NCI-H446 (cell line): Measurements from ENCODE around the gene RNU4-1.
"Not testable (repeated sequence)": the region's sequence is repeated elsewhere in the genome, so short reads cannot be mapped to it uniquely, and the experiment has no call there.

ENCODE experiments used
- DNase-seq, 2 experiments: peaks; one replicate each; lab custom pipeline; 2025; lab: John Stamatoyannopoulos, UW

Gene RNU4-1

DNA sequence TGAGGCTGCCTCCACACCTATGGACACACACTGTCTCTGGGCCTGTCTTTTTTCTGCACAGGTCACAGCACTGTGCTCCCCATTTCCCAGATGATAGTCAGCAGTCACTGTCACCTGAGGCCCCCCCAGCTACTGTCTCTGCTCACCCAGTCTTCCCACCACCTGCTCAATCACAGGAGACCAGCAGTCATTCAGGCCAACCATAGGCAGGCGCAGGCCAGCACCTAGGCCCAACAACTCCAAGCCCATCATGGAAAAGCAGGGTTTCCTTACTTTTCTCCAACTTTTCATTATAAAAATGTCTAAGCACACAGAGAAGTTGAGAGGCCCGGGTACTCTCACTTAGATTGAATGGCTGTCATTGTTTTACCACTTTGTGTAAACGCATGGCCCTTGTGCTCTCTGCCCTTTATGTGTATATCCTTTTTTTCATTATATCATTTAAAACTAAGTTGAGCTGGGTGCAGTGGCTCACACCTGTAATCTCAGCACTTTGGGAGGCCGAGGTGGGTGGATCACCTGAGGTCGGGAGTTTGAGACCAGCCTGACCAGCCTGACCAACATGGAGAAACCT, 34.6 kb downstream of the RNU4-1 start:
- no peak for DNase-seq

DNA sequence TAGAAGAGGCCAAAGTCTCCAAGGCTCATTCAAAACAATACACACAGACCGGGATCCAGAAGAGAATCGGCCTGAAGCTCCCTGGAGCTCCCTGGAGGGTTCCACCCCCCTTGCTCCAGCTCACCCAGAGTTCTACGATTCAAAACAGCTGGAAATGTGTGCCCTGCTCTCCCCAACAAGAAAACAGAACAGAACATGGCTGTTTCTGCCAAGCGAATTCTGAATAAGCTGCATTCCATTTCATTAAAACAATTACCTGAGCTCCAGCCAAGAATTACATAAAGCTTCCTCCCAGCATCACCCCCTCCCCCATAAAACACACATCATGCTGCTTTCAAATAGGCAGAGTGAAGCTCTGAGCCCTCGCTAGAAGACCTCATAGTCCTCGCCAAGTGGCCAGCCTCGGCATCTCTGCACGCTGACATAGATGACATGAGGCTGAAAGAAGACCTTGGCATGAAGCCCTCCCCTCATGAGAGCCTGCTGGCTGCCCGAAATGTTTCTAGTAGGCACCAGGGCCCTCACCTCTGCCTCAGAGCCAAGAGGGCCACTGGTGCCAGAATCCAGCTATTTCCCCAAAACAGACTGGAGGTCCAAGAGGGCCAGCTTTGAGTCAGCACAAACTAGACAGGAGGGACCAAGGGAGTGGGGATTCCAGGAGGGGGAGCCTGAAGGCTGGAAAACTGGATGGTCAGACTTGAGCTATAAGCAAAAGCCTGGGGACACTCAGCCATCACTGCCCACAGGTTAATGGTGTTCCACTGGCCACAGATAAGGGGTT, 35.8 kb downstream of the RNU4-1 start:
- DNase-seq: peak; percentile 61 to 84

DNA sequence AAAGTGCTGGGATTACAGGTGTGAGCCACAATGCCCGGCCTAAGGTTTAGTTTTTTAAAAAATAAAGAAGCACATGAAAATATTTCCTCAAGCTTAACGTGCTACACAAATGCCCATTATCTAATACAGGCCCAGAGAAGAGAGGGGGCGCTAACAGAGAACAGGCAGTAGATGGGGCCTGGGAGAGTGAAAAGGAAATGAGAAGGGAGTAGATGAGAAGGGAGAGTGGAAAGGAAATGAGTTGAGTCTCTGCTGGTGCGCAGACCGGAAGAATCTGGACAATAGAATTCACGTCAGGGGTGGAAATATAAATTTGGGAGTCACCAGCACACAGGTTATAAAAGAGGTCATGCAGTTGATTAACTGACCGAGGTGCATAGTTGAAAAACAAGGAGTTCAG, 38.2 kb downstream of the RNU4-1 start:
- no peak for DNase-seq

DNA sequence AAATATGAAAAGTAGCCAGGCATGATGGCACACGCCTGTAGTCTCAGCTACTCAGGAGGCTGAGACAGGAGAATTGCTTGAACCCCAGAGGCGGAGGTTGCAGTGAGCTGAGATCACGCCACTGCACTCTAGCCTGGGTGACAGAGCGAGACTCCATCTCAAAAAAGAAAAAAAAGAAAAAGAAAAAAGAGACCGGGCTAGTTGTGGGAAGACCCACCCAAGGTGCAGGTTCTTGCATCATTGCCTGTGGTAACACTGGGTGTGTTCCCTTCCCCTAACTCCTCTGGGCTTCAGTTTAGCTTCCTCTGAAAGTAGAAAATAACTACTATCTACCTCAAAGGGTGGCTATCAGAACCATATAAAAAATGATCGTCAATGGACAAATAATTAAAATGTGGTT, 39.7 kb downstream of the RNU4-1 start:
- DNase-seq: not testable (repeated sequence)

DNA sequence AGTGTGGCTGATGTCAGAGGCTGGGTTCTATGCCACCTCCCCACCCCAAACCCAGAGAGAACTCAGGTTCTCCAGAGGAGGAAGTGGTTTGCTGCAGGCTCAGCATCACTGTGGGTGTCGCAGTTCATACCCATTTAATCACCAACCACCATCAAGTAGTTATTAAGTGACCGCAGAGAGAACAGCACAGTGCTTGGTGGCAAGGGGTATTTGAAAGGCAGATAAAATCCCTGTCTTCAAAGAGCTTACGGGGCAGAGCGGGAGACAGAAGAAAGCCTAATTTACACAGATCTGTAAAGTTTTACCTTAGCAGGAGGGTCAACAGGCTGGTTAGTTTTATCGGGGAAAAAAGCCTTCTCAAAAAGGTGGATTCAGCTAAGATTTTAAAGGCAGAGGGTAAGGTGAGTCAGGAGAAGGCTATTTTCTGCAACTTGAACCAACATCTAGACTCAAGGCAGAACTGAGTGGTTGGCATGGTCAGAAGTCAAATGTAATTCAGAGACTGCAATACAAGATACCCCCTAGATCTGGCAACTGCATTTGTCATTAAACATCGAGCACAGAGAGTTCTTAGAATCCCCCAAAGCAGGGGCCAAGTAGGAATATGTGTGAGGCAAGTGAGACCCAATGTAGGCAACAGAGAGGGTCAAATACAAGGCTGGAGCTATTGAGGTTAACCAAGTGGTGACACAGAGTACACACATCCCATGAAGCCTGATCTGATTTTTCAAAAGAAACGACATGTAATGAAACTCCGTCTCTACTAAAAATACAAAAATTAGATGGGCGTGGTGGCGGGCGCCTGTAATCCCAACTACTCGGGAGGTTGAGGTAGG, 40.7 kb downstream of the RNU4-1 start:
- DNase-seq: no peak

DNA sequence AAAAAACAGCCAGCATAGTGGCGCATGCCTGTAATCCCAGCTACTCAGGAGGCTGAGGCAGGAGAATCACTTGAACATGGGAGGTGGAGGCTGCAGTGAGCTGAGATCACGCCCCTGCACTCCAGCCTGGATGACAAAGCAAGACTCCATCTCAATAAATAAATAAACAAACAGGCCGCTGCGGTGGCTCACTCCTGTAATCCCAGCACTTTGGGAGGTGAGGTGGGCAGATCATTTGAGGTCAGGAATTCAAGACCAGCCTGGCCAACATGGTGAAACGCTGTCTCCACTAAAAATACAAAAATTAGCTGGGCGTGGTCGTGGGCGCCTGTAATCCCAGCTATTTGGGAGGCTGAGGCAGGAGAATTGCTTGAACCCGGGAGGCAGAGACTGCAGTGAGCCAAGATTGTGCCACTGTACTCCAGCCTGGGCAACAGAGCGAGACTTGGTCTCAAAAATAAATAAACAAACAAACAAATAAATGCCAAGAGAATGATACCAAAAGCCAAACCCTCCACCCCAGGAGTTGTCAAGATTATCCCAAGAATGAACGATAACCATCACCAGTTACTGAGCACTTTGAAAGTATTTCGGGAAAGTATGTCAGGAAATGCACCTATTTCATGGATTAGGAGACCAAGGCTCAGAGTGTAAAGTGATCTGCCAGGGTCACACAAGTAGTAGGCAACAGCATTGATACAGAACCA, 41.5 kb downstream of the RNU4-1 start:
- not testable (repeated sequence) for DNase-seq

DNA sequence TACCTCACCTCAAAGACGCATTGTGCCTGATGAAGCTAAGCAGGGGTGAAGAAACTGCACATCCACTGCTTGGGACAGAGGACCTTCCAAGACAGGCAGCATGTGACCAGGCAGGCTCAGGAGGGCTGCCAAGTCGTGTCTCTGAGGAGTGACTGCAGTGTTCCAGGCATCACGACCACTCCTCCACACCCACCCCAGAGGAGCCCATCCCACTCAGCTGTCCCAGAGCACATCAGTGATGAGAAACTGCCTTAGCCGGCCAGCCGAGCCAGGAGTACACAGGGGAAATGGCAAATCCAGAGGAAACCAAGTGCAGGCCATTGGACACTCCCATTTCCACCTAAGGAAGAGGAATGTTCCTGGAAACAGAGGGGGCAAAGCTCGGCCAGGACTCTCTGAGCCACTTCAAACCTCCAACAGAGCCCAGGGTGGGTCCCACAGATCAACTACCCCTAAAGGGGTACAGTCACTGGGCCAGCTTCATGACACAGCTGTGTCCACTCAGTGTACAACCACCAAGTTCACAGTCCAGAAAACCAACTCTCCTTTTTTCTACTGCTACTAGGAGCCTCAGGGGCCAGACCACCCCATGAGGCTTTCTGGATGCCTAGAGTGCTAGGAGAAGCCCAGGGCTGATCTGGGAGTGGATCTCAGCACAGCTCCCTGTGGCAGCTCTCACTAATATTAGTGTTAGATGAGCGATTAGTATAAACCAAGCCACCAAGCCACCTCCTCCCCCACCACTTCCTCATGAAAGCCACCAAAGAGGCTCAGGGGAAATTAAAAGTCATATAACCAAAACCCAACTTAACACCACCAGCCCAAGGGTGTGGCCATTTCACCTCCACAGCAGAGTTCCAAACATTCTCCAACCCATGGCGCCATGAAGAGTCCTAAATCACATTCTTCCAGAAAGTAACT, 42.9 kb downstream of the RNU4-1 start:
- no peak for DNase-seq

DNA sequence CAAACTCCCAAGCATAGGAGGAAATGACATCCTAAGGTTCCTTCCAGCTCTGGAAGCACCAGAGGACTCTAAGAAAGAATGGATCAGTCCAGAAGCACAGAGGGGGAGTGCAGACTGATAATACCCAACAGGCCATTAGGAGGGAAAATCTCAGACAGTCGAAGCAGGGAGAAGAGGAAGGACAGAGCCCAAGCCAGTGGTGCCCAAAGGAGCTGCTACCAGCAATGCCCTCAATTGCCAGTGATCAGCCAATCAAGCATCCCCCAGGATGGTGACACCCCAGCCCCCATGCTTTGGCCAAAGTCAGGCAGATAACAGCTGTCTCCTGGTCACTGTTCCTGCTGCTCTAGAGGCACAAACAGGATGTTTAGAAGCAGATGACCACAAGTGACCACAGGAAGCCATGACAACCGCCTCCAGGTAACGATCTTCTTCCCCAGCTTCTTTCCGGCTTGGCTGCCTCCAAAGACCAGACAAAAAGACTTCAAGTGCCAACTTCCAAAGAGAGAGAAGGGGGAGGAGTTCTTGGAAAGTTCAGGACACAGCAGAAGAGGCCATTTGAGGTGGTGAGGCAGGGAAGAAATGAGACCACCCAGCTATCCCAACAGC, 43.7 kb downstream of the RNU4-1 start:
- DNase-seq: no peak

DNA sequence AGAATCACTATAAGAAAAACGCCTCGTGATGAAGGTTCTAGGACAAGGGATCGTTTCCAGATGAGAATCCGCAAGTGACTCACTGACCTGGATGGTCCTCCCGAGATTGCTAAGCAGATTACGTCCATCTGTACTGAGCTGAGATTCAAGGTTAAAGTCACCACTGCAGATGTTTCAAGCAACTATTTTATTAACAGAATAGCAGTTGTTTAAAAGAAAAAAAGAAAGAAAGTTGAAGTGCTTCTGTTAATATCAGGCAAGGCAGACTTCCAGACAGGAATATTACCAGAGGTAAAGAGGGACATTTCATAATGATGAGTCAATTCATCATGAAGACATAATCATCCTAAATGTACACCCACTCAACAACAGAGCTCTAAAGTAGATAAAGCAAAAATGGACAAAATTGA, 45.4 kb downstream of the RNU4-1 start:
- no peak for DNase-seq

DNA sequence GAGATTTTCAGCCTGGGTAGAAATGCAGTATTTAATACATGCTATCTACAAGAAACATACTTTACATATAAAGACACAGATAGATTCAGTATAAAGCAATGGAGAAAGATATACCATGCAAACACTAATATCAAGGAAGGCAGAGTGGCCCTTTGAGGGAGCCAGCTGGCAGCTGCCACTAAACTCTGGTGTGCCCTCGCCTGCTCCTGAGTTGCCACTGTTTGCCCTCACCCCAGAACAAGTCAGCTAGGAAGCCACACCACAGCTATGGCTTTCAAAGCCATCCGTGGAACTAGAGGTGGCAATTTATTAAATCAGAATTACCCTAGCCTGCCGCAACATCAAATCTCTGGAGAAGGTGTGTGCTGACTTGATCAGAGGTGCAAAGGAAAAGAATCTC, 45.9 kb downstream of the RNU4-1 start:
- DNase-seq: no peak

DNA sequence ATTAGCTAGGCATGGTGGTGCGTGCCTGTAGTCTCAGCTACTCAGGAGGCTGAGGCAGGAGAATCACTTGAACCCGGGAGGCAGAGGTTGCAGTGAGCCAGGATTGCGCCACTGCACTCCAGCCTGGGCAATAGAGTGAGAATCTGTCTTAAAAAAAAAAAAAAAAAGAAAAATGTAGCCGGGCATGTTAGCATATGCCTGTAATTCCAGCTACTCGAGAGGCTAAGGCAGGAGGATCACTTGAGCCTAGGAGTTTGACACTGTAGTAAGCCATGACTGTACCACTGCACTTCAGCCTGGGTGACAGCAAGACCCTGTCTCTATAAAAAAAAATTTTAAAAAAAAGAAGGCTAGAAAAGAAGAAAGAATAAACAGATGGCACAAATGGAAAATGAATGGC, 46.3 kb downstream of the RNU4-1 start:
- DNase-seq: not testable (repeated sequence)
